H7 (cell line): ENCODE measurements around the gene PPP1R26. TPM values are rescaled to one million over a fixed set of nuclear protein-coding genes. Genes with fewer than 3 reads are reported as not detected.
A peak's percentile ranks its signal among the peaks of the same experiment; 100 is the strongest.
"Not testable (repeated sequence)": the region's sequence is repeated elsewhere in the genome, so short reads cannot be mapped to it uniquely, and the experiment has no call there.

Experiments used
- DNase-seq: peaks from one replicate; pipeline ENCODE4 v3.0.0; 2012
- H3K27me3 ChIP-seq: 2 replicates; pipeline ENCODE4 v1.6.0; 2011; ENCODE audit warnings: mild to moderate bottlenecking, low read length; ENCODE audit not compliant: control insufficient read depth, insufficient read depth
- H3K36me3 ChIP-seq: replicated peaks from 2 replicates; pipeline ENCODE4 v1.5.1; 2011; ENCODE audit warnings: low read length; ENCODE audit not compliant: control insufficient read depth, insufficient read depth
- H3K4me3 ChIP-seq: 2 replicates; pipeline ENCODE4 v1.5.1; 2011; ENCODE audit warnings: low read depth, mild to moderate bottlenecking, control low read depth, low read length, moderate library complexity; ENCODE audit not compliant: insufficient read depth
- total RNA-seq: library from RNA; depleted of rRNA; stranded (reverse); fragments of >200 nt; shearing (Covaris generic); gene quantifications from 2 replicates; pipeline ENCODE4 v1.2.3, GENCODE V29; 2014; rRNA removed

The PPP1R26 gene, protein sequence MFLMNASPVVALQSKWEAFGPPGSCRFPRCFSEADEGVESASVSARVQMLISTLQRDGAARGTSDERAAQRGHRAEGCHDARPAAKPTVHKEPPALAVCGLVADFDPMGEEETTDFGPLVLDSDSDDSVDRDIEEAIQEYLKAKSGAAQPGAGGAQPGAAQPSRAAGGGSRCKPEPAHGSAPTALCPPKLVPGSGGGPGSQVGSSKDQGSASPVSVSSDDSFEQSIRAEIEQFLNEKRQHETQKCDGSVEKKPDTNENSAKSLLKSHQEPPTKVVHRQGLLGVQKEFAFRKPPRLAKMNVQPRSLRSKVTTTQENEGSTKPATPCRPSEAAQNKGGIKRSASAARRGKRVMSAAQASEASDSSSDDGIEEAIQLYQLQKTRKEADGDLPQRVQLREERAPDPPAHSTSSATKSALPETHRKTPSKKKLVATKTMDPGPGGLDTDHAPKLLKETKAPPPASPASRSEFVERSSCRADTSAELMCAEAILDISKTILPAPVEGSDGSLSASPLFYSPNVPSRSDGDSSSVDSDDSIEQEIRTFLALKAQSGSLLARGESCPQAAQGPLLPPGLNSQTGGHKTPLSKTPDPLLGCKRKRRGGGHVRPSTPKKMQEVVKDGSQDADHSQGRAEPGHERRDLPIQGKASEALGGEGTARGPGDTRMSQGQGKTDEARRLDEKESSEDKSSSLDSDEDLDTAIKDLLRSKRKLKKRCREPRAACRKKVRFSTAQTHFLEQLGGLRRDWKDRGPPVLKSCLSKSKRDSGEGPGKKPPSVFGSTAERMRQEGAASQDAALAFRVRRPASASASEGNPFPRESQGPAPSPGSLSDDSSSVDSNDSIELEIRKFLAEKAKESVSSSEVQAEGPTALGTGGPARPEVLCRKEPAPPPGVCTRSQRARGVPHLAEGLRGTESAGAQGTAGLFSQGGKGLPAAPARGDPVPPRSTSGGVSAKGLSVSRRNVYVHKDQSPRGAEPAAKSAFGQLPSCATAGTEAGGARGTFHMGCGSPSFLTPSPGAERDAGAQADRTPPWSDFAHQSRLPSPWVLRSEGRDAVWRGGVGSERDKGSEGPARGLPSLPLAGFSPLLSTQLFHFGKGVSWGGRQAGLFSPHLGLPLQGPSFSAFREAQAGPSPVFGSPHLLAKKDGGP (N-terminal part only)
- total RNA-seq: 40.8 and 58.8 TPM in 2 replicates

DNA sequence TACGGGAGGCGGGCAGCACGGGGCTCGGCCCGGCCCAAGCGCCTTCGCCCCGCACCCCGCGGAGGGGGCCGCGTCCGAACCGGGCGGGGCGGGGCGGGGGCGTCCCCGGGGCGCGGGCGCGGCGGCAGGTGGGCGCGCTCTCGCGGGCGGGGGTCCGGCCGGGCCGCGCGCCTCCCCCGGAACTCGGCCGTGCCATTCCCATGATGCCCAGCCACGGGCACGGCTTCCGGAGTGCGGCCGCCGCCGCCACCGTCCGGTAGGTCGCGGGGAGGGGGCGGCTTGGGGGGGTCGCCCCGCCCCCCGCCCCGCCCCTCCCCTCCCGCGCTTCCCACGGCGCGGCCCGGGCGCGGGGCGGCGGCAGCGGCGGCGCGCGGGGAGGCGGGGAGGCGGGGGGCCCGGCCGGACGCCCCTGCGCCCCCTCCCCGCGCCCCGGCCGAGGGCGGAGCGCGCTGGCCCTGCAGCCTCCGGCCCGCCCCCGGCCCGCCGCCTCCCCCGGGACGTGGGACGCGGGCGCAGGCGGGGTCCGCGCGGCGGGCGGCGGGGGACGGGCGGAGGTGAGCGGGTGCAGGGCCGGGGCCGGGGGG, at the start of gene PPP1R26:
Gene PPP1R26 (plus strand): TSS at position 314 of the 584 bp plus-strand sequence. CDS start 4,729 bp downstream, outside the sequence.
- Histone ChIP-seq H3K4me3 (peak within 1 kb of the TSS; percentile 76), H3K27me3 (no peaks in the 10 kb centered on the region), H3K36me3 (peaks cover 10% of the 10 kb centered on the region)
- DNase-seq: peak; percentile 90

DNA sequence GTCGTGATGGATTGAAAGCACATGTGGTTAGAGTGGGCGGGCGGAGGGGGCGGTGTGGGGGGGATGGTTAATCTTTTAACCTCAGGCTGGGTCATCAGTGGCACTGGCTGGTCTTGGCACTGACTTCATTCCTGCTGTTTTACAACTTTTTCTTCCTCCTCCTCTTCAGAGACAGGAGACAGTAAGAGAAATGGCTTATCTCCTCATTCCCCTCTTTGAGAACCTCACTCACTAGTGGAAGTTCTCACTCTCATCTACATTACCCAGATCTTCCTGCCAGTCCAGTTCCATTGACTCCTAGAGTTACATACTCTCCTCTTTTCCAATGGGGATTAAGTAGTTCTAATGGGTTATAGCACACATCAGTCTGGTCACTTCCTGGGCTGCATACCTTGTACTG, 42.3 kb upstream of the PPP1R26 start:
- Histone ChIP-seq H3K27me3 (no peaks in the 10 kb centered on the region), H3K36me3 (no peaks in the 10 kb centered on the region), H3K4me3 (no peak overlapping the region)
- DNase-seq: no peak

DNA sequence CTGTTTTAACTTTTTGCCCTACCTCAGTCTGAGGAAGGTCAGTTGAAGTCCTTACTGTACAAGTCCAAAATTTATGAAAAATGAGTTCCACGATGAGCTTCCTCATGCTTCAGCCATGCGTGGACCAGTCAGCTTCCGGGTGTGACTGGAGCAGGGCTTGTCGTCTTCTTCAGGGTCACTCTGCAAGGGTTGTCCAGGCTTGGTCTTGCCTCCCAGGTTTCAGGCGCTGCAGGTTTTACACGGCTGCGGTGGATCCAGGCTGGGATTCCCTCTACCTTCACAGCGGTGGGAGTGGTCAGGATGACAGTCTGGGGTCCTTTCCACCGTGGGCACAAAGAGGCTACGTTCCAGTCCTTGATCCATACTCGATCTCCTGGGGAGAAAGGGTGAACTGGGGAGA, 41.9 kb upstream of the PPP1R26 start:
- not testable (repeated sequence) for H3K27me3 ChIP-seq, H3K36me3 ChIP-seq, H3K4me3 ChIP-seq, DNase-seq

DNA sequence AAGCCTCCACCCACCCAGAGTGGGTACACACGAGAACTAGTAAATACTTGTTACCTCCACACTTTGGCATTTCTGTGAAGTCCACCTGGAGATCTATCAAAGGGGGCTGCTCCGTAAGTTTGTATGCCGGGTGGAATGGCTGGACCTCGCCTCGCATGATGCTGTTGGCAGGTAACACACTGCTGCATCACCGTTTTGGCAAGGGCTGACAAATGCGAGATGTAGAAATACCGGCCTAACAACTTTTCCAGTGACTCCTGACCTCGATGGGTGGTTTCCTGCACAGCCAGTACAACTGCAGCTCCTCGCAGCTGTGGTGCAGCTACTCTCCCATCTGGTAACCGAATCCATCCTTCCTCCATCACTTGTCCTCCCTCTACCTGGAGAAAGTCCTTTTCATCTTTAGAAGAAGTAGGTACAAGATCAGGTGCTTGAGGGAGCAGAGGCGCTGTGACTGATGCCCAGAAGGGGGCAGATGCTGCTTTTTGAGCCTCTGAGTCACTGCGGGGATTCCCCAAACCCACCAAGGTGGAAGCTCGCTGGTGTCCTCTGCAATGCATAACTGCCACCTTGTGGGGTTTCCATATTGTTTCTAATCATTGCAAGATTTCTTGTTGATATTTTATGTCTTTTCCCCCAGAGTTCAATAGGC, 40.9 kb upstream of the PPP1R26 start:
- H3K36me3 ChIP-seq, DNase-seq: not testable (repeated sequence)

DNA sequence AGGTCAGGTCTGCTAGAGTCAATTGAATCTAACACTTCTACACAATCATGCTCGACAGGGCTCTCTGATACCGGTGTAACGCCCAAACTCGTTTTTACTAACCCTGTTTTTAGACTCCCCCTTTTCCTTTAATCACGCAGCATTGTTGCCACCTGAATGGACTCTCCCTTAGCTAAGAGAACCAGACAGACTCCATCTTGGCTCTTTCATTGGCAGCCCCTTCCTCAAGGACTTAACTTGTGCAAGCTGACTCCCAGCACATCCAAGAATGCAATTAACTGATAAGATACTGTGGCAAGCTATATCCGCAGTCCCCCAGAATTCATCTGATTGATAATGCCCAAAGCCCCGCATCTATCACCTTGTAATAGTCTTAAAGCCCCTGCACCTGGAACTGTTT, 40.1 kb upstream of the PPP1R26 start:
- not testable (repeated sequence) for H3K27me3 ChIP-seq, H3K36me3 ChIP-seq, H3K4me3 ChIP-seq, DNase-seq

More for the DNA sequence above, 40.9 kb upstream of the PPP1R26 start:
- H3K4me3 ChIP-seq, H3K27me3 ChIP-seq: not testable (repeated sequence)

DNA sequence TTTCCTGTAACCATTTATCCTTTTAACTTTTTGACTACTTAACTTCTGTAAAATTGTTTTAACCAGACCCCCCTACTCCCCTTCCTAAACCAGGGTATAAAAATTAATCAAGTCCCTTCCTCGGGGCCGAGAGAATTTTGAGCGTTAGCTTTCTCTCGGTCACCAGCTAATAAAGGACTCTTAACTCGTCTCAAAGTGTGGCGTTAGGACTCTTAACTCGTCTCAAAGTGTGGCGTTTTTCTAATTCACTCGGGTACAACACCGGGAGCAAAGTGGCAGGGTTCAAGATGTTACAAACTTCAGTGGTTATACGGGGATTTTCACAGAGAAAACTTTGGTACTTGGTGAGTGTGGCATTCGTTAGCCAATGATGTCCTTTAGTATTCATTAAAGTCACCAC, 39.7 kb upstream of the PPP1R26 start:
- Histone ChIP-seq H3K4me3 (no peak overlapping the region), H3K27me3 (no peaks in the 10 kb centered on the region), H3K36me3 (no peaks in the 10 kb centered on the region)
- DNase-seq: no peak

DNA sequence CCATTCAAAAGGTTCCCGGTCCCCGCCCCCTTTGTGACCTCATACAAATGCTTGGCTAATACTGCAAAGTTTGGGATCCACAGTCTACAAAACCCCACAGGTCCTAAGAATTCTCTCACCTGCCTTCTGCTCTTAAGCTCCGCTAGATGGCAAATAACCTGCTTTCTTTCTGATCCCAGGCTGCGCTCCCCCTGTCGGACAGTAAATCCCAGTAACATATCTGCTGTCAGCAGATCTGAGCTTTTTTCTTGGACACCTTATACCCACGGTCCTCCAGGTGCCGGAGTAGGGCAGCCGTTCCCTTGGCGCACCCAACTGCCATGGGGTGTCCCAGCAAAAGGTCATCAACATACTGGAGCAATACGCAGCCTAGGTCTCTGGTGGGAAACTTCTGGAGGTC, 39.0 kb upstream of the PPP1R26 start:
- peak; percentile 15 for DNase-seq
- Histone ChIP-seq H3K4me3 (no peak overlapping the region), H3K36me3 (no peaks in the 10 kb centered on the region), H3K27me3 (no peaks in the 10 kb centered on the region)

DNA sequence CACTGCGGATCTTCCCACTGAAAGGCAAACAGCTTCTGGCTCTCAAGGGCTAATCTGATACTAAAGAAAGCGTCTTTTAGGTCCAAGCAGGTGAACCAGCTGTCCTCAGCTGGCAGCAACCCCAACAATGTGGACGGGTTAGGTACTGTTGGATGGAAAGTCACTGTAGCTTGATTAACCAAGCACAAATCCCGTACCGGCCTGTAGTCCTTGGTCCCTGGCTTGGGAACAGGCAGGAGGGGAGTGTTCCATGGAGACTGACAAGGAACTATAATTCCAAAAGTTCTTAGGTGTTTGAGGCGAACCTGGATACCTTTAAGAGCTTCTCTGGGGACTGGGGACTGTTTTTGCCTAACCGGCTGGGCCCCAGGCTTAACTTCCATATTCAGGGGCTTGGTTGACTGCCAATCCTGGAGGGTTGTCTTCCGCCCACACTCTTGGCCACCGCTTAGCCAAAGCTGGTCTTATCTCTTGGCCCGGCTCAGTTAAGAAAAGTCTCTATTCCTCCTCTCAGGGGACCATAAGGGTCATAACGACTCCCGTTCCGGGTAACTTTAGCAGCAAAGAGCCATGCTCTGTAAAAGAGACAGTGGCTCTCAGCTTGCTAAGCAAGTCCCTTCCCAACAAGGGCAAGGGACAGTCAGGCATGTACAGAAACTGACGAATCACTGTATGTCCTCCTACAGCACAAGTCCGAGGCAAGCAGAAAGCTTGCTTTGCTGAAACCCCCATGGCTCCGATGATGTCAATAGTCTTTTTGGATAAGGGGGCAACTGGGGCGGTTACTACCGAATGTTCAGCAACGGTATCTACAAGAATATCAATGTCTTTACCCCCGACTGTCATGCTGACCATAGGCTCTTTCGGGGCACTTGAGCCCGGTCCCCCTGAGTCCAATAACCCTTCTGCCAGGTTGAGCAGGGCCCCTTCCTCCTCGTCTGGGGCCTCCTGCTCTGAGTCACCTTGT, 38.2 kb upstream of the PPP1R26 start:
- H3K36me3 ChIP-seq, H3K27me3 ChIP-seq, H3K4me3 ChIP-seq, DNase-seq: not testable (repeated sequence)

DNA sequence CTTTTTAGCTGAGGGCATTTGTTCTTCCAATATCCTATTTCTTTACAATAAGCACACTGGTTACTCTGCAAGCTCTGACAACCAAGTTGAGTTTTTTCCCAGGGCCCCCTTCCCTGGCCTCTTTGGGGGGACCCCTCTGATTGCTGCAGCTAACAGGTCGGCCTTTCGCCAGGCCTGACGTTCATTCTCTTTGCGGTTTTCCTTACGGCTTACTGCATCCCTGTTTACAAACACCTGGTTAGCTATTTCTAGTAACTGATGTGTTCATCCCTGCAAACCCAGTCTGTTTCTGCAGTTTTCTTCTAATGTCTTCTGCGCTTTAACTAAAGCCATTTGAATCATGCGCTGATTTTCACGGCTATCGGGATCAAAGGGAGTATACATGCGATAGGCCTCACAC, 37.5 kb upstream of the PPP1R26 start:
- H3K36me3 ChIP-seq: no peaks in the 10 kb centered on the region
- DNase-seq: no peak
- no peaks in the 10 kb centered on the region for H3K27me3 ChIP-seq
- no peak overlapping the region for H3K4me3 ChIP-seq

DNA sequence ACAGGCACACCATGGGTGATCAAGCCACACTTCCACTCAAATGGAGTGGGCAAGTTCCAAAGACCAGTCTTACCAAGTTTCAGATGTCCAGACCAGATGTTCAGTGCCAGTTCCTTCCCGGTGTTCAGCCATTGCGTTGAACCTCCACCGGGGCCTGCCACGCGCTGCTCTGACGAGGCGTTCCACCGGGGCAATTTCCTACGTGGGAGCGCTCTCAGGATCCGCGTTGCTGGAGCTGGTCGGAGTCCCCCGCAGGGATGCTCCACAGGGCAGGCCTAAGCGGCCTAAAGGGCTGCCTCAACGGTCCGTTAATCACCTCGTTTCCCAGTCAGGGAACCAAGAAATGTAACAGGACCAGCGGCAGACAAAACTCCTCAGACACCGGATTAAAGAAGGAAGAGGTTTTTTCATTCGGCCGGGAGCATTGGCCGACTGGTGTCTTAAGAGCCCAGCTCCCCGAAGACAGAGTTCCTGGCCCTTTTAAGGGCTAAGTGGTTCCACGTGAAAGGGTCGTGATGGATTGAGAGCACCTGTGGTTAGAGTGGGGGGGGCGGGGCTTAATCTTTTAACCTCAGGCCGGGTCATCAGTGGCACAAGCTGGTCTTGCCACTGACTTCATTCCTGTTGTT, 35.7 kb upstream of the PPP1R26 start:
- peak; percentile 17 for DNase-seq
- H3K36me3 ChIP-seq: no peaks in the 10 kb centered on the region
- no peaks in the 10 kb centered on the region for H3K27me3 ChIP-seq
- H3K4me3 ChIP-seq: no peak overlapping the region

DNA sequence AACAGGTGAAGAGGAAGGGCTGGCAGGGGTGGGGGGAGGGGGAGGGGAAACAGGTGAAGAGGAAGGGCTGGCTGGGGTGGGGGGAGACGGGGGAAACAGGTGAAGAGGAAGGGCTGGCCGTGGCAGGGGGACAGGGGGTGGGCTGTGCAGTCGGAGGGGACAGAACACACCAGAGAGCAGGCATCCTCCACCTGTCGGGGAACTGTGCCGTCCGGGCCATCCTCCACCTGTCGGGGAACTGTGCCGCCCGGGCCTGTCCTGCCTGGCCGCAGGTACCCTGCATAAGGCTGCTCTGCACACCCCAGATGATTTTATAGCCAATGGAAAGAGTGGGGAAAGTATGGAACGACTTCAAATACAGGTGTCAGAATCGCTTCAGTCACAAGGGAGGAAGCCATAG, 32.5 kb upstream of the PPP1R26 start:
- Histone ChIP-seq H3K27me3 (no peaks in the 10 kb centered on the region), H3K4me3 (no peak overlapping the region), H3K36me3 (no peaks in the 10 kb centered on the region)
- peak; percentile 56 for DNase-seq

DNA sequence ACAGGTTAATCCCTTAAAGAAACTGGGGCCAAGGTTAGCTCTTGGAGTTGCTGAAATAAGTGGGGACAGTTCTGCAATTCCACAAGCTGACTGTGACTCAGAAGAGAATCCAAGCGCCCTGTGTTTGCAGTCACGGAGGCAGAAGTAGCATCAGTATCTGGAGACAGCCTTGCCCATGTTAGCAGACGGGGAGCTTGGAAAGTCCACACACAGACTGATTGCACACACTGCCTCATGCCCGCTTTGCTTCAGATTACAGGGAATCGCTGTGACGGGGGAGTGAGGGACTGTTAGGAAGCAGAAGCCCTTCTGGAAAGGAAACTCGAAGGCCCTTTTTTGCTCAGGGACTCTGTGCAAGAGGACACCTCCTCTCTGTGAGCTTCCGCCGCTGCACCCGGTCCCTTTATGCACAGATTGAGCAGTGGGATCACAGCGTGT, 30.9 kb upstream of the PPP1R26 start:
- Histone ChIP-seq H3K36me3 (no peaks in the 10 kb centered on the region), H3K4me3 (no peak overlapping the region), H3K27me3 (no peaks in the 10 kb centered on the region)
- DNase-seq: peak; percentile 49

DNA sequence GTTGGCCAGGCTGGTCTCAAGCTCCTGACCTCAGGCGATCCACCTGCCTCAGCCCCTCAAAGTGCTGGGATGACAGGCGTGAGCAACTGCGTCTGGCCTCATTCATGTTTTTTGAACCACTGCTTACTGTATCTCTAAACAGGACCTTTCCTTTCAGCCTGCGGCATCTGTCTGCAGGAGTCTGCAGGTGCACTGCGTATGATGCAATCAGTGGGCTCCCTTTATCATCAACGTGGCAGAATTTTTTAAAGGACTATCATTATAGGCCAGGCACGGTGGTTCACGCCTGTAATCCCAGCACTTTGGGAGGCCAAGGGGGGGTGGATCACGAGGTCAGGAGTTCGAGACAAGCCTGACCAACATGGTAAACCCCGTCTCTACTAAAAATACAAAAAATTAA, 30.1 kb upstream of the PPP1R26 start:
- H3K36me3 ChIP-seq, DNase-seq, H3K4me3 ChIP-seq: not testable (repeated sequence)

More for the DNA sequence above, 30.1 kb upstream of the PPP1R26 start:
- not testable (repeated sequence) for H3K27me3 ChIP-seq
